Renal pelvis (tissue), 12 donors: ENCODE data around the gene EXOC3. TPM values are rescaled to one million over a fixed set of nuclear protein-coding genes. Genes with fewer than 3 reads are reported as not detected.
A peak's percentile ranks its signal among the peaks of the same experiment; 100 is the strongest.
"Not testable (repeated sequence)": the region's sequence is repeated elsewhere in the genome, so short reads cannot be mapped to it uniquely, and the experiment has no call there.

ENCODE experiments used
- DNase-seq: peaks from one replicate; pipeline ENCODE4 v3.0.0-alpha.2; 2013
- long read RNA-seq, 16 experiments: transcript quantifications; one replicate each; lab custom pipeline, GENCODE V29; 2026
- polyA plus RNA-seq, 3 donors: library from polyadenylated mRNA; unstranded; fragments of 120-200 nt; gene quantifications; one replicate each; pipeline ENCODE4 v1.2.1, GENCODE V29; 2013; ENCODE audit not compliant: insufficient read length in 3 of 3

The EXOC3 gene
- polyA plus RNA-seq: 10 to 100 TPM; 57.0 to 79.1 (median 66.9) TPM
- long read RNA-seq, donor 1, partial matches to known transcripts: 5 of 11 reads
- long read RNA-seq, donor 1, other reads (novel, unspliced or antisense): 0 of 11 reads
- long read RNA-seq, donor 2, partial matches to known transcripts: 15 of 23 reads
- long read RNA-seq, donor 2, other reads (novel, unspliced or antisense): 0 of 23 reads
- long read RNA-seq, donor 3, partial matches to known transcripts: 5 of 8 reads
- long read RNA-seq, donor 3, other reads (novel, unspliced or antisense): 0 of 8 reads
- long read RNA-seq, donor 4, partial matches to known transcripts: 0 of 14 reads
- long read RNA-seq, donor 4, other reads (novel, unspliced or antisense): 7 of 14 reads
- long read RNA-seq, donor 5, partial matches to known transcripts: 0 of 1 reads
- long read RNA-seq, donor 5, other reads (novel, unspliced or antisense): 0 of 1 reads
- long read RNA-seq, donor 6, transcript EXOC3-201 (12 exons, 2,682 nt): major isoform, 5 of 19 reads
- long read RNA-seq, donor 6, partial matches to known transcripts: 11 of 19 reads
- long read RNA-seq, donor 6, other reads (novel, unspliced or antisense): 0 of 19 reads
- long read RNA-seq, donor 7, partial matches to known transcripts: 13 of 15 reads
- long read RNA-seq, donor 7, other reads (novel, unspliced or antisense): 0 of 15 reads
- long read RNA-seq, donor 8, partial matches to known transcripts: 0 of 1 reads
- long read RNA-seq, donor 8, other reads (novel, unspliced or antisense): 0 of 1 reads
- long read RNA-seq, donor 9, transcript EXOC3-209 (13 exons, 2,825 nt): major isoform, 6 of 30 reads
- long read RNA-seq, donor 9, partial matches to known transcripts: 16 of 30 reads
- long read RNA-seq, donor 9, other reads (novel, unspliced or antisense): 5 of 30 reads
- long read RNA-seq, donor 10, partial matches to known transcripts: 0 of 3 reads
- long read RNA-seq, donor 10, other reads (novel, unspliced or antisense): 0 of 3 reads
- long read RNA-seq, donor 11, partial matches to known transcripts: 0 of 2 reads
- long read RNA-seq, donor 11, other reads (novel, unspliced or antisense): 0 of 2 reads
- long read RNA-seq, donor 12, partial matches to known transcripts: 6 of 12 reads
- long read RNA-seq, donor 12, other reads (novel, unspliced or antisense): 0 of 12 reads
- long read RNA-seq, donor 13, partial matches to known transcripts: 17 of 20 reads
- long read RNA-seq, donor 13, other reads (novel, unspliced or antisense): 0 of 20 reads
- long read RNA-seq, donor 14, transcript EXOC3-209 (13 exons, 2,825 nt): major isoform, 10 of 38 reads
- long read RNA-seq, donor 14, partial matches to known transcripts: 26 of 38 reads
- long read RNA-seq, donor 14, other reads (novel, unspliced or antisense): 0 of 38 reads
- long read RNA-seq, donor 15, transcript EXOC3-209 (13 exons, 2,825 nt): major isoform, 6 of 10 reads
- long read RNA-seq, donor 15, partial matches to known transcripts: 0 of 10 reads
- long read RNA-seq, donor 15, other reads (novel, unspliced or antisense): 0 of 10 reads
- long read RNA-seq, donor 16, transcript EXOC3-209 (13 exons, 2,825 nt): major isoform, 5 of 5 reads
- long read RNA-seq, donor 16, partial matches to known transcripts: 0 of 5 reads
- long read RNA-seq, donor 16, other reads (novel, unspliced or antisense): 0 of 5 reads

DNA sequence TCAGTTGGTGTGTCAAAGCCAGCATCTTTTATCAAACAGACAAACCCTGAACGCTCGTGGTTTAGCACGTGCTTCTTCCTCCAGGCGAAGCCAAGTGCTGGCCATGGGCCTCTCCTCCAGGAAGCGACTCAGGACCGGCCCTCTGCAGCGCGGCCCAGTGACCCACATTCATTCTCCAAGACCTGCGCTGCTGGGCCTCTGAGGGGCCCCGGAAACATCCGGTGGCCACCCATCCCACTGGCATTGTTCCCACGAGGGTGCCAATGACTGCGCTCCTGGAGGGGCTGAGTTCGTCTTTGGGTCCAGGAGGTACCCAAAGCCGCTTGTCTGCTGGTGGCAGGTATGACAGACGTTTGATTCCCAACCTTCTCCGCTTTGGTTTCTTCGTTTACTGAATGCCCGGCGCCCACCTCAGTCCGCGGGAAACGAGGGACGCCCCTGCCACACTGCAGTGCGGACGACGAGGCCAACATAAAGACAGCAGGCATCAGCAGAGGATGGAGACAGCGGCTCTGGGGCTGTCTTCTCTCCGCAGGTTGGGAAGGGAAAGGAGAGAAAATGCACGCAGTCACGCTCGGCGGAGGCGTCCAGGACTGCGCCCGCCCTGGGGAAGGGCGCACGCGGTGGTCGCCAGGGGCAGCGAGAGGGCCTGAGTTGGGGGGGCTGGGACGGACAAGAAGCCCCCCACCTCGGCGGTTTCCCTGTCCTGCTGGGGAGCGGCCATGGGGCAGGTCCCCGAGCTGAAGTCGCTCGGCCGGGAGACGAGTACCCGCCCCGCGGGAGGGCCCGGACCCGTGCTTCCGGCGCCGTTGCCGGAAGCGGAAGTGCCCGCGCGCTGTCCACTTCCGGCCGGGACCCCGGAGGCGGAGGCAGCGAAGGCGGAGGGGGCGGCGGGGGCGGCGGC is at the start of gene EXOC3:
EXOC3 (plus strand) TSS at position 842 of the 904 bp plus-strand sequence. CDS start 3,030 bp downstream, outside the sequence.
- DNase-seq: peak; percentile 75

DNA sequence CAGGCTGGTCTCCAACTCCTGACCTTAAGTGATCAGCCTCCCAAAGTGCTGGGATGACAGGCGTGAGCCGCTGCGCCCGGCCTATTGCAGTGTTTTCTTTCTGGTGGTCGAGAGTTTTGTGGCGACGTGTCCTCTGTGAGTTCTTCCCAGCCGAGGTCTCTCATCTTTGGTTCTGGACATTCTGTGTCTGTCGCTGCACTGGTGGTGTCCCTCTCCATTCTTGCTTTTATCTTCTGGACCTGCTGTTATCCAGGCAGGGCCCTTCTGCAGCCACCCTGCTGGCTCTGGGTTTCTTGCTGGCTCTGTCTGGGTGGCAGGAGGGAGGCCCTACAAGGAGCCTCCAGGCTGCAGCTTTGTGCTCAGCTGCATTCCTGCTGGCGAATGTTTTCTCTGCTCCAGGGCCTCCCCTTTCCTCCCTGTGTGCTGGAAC is 49.1 kb upstream of the EXOC3 start:
- no peak for DNase-seq

DNA sequence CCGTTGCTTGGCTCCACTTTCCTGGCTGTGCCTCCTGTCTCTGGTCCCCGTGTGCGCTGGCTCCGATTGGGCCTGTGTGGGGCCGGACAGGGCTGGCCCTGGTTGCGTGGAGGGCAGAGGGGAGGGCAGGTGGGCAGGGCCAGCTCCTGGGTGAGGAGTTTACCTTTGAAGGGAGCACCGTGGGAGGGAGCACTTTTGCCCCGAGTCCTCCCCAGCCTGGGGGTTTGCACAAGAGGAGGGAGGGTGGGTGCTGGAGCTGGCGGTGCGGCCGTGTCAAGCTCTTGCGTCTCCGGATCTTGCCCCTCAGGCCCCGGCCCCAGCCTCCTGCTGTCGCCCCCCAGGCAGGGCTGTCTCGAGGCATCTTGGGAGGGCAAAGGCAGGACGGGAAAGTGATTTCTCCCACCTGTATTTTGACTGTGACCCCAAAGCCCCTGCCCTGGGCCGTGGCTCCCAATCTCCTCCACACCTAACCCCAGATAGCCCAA is 48.3 kb upstream of the EXOC3 start:
- no peak for DNase-seq

DNA sequence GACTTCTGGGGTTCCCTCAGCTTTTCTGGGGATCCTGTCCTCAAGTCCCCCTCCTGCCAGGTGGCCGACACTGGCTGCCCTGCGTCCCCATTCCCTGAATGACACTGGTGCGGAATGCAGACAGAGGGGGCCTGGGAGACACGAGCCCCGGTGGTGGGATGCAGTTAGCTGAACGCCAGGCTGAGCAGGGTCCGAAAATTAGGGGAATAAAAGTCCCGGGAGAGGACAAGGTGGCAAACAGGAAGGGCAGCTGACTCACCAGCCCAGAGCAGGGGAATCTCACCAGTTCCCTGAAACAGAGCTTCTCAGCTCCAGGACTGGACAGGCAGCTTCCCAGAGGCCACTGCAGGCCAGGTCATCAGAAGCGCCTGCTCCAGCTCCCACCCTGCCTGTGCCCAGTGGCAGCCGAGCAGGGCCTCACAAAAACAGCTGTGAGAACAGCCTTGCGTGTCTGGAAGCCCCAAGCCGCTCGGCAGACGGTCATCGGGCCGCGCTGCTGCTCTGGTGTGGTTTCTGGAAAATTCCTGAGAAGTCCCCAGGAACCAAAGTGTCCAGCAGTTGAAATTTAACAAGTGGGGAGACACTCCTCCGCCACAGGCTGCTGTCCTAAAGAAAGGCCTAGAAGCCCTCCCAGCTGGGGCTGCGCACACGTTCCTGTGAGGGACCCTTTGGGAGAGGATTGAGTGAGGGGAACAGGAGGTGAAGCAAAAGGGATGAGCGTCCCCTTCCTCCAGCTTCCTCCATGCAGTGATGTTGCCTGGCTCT is 47.6 kb upstream of the EXOC3 start:
- DNase-seq: no peak

DNA sequence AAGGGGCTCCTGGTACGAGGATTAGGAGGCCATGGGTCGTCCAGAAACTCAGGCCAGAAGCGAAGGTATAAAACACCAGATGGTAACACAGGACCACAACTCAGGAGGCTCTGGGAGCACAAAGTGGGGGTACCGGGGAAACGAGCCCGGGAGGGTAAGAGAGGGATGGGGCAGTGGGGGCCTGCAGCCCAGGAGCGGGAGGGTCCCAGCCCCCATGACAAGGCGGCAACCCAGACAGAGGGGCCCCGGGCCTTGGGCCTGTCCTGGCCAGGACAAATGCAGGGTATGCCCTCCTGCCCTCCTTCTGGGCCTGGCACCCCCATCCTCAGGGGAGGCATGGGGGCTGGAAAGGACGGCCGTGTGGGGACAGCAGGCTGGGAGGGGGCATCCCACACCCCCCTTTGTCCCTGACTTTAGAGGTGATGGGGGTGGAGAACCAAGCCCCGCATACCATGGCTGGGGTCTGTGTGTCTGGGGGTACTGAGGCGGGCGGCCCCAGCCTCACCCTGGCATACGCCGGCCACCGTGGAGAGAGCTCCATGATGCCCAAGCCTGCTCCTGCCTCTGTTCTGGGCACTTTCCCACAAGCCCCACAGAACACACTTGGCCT is 47.0 kb upstream of the EXOC3 start:
- no peak for DNase-seq

DNA sequence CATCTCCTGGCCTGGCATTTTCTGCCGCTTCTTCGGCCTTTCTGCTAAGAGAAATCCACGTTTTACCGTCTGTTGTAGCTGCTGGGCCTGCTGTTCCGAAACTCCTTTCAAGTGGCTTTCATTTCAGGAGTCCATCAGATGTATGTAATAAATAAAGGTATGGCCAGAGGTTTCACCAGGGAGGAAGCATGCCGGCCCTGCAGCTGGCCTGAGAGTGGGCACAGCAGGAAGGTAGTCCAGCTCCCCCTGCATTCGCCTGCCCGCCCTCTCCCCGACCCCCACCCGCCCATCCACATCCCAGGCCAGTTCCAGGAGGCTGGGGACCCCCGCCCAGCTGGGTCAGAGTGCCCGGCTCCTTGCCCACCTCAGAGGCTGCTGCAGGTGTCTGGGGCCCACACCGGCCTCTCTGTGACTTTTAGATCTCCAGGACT is 46.4 kb upstream of the EXOC3 start:
- no peak for DNase-seq

DNA sequence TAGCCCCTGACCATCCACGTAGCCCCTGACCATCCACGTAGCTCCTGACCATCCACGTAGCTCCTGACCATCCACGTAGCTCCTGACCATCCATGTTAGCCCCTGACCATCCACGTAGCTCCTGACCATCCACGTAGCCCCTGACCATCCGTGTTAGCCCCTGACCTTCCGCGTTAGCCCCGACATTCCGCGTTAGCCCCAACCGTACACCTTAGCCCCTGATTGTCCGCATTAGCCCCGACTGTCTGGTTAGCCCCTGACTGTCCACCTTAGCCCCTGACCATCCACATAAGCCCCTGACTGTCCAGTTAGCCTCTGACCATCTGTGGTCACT is 44.9 kb upstream of the EXOC3 start:
- DNase-seq: not testable (repeated sequence)

DNA sequence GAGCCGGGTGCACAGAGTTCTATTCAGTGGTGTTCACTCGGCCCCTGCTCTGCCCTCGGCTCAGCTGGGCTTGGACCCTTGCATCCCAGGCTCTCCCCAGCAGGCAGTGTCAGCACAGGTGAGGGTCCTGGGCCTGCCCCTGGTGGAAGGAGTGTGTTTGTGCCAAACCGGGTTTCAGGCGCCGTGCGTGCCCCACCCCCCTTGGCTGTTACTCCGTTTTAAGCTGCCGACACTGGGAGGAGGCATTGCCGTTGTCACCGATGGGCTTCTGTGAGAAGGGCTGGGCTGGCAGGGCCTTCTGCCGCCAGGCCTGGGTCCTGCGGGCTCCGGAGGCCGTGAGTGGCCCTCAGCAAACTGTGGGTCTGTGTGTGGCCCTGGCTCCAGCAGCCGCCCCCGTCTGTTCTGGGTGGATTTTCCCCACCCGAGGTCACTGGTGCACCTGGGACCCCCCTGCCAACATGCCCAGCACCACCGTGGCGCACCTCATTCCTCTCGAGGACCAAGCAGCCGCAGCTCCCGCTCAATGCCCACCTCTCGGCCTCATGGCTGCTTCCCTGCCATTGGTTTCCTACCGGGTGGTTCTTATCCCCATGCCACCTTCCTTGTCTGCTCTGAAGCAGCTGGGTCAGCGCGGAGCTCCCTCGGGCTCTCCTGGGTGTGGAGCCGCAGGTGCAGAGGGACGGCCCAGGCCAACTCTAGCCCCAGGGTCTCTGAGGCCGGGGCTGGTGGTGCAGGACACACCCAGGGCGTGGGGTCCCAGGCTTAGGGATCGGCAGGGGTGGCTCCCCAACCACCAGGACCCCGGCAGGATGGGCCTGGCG is 44.3 kb upstream of the EXOC3 start:
- DNase-seq: no peak

DNA sequence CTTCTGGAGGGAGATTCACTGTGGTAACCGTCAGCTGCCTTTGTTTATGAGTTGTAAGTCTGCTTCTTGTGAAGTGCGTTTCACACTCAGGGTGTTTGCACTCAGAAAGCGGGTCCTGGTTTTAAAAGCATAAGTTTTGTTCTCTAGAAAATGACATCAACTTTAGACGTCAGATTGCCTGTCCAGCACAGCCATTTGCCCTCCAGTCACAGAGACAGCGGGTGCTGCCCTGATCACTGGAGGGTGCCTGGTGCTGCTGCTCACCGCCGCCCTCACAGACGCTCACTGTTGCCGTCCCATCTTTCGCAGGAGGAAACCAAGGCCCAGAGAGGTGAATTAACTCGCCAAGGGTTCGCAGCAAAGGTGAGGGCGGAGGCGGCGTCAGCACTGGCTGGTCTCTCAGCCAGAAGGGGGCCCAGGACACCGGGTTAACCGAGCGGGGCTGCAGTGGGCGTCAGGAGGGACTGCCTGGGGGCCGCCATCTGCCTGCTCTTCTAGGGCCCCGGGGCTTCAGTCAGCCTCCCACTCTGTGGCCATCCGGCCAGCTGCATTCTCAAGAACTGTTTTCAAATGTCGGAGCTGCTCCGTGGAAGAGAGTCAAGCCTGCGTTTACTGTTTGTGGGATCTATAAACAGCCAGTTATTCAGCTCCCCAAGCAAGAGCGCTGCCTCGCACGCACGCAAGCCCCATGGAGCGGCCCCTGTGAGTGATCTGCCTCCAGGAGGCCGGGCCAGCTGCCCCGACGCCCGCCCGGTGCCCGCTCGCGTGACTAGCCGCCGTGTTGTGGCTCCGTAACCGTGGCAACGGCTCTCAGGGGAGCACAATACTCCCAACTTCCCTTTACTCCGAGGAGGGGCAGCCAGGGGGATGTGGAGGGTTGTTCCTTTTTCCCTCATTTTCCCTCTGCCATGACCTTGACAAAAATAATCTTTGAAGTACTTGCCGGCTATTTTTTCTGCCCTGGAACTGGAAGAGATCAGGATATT is 43.4 kb upstream of the EXOC3 start:
- DNase-seq: peak; percentile 86

DNA sequence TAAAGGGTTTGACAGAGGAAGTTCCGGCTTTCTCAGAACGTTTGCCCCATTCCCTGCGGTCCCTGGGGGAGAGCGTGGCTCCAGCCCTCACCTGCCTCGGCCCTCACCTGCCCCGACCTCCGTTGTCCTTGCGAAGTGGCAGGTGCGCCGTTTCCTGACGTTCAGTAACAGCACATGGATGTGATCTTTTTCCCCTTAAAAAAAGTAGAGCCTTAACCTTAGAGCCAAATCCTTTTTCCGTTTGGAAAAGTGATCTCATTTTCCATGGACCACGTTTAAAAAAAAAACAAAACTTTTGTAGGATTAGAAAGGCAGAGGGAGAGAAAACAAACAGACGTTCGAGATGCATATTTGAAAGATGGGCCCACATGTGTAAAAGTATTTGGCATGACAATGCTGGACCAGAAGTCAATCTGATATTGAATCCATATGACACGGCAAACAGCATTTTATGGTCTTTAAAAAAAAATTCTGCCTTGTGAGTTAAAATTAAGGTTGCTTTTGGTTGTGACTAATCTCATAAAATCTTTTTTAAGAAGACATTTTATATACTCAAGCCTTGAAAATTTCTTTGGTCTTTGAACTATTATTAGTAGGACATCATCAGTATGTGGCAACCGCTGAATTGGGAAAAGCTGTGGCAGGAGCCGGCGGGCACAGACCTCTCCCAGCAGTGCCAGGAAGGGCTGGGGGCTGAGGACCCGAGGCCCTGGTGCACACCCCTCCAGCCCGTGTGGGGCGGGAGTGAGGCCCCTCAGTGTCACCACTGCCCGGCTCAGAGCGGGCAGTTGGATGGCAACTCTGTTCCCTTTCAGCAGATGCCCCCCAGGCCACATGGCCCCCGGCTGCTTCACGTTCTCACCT is 42.5 kb upstream of the EXOC3 start:
- no peak for DNase-seq

DNA sequence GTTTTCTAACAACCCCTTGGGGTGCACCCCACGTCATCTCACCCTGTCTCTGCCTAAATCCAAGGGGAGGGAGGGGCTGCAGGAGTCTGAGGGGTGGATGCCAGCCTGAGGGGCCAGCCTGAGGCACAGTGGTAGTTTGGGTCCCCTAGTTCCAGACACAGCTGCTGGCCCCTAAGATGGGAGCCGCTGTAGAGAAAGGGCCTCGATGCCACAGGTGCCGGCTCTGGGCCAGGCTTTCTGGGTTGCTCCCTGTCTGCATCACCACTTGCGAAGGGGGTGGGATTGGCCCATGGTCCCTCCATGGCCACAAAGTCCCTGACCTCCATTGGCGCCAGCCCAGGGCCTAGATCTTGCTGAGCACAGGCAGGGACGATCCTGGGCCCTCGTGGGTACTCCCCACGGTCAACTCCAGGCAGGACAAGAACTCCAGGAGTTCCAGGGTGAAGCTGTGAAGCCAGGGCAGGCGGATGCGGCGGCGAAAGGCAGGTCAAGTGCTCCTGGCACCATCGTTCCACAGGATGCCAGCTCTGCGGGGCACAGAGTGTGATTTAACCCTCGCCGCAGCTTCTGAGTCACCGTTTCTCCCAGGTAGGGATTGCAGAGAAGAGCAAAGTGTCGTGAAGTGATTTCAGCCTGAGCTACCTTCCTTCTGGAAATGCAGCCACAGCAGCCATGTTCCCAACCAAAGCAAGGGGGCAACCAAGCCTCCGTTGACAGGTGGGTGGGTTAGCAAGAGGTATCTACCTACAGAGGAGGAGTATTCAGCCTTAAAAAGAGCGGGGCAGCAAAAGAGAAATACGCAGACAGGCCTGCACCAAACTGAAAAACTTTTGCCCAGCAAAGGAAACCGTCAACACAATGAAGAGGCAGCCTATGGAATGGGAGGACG is 41.6 kb upstream of the EXOC3 start:
- DNase-seq: no peak

DNA sequence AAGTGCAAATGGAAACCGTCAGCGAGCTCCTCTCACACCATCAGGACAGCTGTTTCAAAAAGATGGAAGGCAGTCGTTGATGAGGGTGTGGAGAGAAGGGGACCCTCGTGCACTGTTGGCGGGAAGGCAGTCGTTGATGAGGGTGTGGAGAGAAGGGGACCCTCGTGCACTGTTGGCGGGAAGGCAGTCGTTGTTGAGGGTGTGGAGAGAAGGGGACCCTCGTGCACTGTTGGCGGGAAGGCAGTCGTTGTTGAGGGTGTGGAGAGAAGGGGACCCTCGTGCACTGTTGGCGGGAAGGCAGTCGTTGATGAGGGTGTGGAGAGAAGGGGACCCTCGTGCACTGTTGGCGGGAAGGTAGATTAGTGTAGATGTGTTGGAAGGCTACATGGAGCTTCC is 40.8 kb upstream of the EXOC3 start:
- DNase-seq: not testable (repeated sequence)

DNA sequence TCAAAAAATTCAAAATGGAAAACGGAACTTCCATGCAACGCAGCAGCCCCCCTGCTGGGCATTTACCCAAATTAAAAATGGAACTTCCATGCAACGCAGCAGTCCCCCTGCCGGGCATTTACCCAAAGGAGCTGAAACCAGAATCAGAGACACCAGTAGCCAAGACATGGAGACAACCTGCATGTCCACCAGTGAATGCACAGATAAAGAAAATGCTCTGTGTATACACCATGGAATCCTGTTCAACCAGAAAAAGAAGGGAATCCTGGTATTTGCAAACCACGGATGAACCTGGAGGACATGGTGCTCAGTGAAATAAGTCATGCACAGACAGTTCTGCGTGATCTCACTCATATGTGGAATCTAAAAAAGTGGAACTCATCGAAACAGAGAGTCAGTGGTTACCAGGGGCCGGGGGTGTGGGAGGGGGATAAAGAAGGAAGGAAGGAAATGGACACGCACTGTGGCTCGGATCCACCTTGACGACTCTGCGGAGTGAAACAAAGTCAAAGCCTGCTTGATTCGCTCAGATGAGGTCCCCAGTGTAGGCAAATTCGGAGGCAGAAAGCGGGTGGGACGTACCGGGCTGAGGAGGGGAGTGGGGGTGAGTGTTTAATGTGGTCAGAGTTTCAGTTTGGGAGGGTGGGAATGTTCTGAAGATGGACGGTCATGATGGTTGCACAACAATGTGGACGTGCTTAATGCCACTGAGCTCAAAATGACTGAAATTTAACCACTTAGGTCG is 40.2 kb upstream of the EXOC3 start:
- DNase-seq: no peak

DNA sequence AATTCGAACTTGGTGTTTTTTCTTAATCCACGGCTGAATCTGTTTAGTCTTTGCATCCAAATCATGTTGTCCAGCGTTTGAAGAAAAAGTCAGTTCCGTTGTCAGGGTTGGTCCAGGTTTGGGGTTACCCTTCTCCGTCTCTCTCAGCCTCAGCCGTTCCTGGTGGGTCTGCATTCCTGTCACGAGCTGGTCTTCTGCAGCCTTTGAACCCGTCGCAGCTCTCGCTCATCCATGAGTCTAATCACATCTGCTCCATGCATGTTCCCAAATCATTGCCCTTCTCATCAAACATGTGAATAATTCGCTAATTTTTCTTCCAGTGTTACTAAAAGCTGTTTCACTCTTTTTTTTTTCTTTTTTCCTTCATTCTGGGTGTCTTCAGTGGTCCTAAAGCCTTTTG is 39.0 kb upstream of the EXOC3 start:
- DNase-seq: no peak
